Activated CD8-positive, alpha-beta memory T cell treated with anti-CD3 and anti-CD28 coated beads, Interleukin-2, amount 50 U/mL, for 4 hours (primary cell): Measurements from ENCODE around the gene PXDC1.
"Not testable (repeated sequence)": the region's sequence is repeated elsewhere in the genome, so short reads cannot be mapped to it uniquely, and the experiment has no call there.

Experiments
- DNase-seq: peaks from one replicate; pipeline ENCODE4 v3.0.0-alpha.2; 2020

The PXDC1 gene

GRCh38 chr6:3729603-3730344, 21.7 kb downstream of the PXDC1 start:
- DNase-seq: no peak

GRCh38 chr6:3727593-3728108, 23.9 kb downstream of the PXDC1 start:
- no peak for DNase-seq

DNA sequence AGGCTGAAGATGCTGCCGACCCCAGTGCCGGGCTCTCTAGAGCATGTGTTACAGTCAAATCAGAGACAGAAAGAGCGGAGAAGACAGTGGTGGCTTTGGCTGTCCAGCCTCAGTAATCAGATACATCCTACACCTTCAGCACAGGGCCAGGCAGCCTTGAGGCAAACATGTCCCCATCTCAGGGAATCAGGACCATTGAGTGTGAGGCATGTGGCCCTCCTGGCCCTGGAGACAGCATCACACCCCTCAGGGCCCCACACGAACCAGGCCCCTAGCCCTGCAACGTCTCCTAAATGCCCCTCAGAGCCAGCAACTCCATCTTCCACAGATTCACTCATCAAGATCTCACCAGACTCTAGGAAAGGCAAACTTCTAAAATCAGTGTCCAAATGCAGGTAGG, 24.5 kb downstream of the PXDC1 start:
- no peak for DNase-seq

- DNase-seq: no peak
These were observed 25.1 kb downstream of the PXDC1 start for GRCh38 chr6:3726421-3726820.

DNA sequence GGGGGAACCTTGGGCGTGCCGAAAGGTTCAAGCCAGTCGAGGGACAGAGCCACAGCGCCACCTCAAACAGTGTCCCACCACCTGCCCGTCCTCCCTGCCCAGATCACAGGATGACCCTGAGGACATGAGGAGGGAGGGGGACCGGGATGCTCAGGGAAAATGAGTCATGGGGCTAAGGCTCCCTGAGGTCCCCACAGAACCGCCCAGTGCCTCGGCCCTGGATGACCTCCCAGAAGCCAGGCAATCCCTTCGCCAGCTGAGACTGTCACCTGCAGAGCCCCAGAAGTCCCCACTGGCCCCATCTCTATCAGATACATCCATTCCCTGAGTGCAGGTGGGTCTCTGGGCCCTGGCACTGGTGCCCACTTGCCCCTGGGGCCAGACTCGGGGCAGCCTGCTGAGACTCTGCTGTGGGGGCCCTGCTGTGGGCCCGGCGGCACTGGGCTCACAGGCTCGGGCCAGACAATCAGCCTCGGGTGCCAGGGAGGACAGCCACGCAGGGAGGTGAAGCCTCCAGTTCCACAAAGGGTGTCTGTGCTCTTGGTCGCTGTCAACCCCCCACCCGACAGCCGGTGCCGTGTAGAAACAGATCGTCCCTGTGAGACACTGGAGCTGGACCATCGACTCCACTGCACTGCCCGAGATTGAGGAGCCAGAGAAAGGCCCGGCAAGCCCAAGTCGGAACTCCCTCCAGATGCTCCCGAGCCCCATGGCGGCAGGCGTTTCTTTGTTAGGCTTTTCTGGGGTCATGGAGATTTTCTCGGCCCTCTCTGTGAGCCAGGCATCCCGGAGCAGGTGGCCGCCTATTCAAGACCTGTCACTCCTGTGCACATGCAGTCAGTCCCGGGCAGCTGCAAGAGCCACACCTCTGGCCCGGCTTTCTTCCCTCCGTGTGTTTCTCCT, 26.1 kb downstream of the PXDC1 start:
- DNase-seq: no peak

DNA sequence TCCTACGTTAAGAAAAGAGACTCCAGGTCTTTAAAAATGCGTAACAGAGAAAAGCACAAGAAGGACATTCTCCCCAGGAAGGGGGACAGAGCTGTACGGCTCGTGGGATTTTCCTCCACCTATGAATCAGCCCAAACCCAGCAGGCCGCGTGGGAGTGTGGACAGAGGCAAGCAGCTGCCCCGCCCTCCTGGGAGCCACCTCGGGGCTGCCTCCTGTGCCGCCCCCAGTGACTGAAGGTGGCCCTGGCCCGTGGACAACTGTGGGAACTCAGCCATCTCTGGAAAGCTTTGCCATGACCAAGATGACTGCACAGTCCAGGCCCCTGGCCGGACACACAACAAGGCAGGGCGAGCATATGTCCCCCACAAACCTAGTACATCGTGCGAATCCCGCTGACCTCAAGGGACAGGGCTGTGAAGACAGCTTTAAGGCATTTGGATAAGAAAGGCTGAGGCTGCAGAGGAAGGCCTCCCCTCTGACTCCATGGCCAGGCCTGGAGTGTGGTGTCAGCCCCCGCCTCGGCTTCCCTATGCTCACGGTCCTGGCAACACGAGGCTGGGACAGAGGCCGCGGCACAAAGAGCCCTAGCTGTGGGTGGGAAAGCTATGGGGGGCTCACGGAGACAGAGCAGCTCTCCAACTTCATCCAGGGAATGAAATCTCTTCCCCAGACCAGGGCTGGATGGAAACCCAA, 26.9 kb downstream of the PXDC1 start:
- no peak for DNase-seq

DNA sequence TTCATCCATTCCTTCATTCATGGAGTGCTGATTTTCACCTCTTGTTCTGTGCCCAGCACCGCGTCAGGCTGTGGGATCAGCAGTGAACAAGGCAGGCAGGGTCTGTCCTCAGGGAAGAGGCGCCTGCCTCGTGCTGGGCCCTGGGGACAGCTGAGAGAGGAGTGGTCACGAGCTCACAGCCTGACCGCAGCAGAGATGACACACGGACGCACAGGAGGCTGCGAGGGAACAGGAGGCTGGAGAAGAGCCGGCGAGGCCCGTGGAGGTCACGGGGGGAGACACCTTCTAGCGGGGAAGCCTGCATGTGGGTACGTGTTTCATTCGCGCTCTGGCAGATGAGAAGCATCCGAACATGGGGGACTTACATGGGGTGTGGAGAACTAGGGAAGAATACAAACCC, 27.5 kb downstream of the PXDC1 start:
- no peak for DNase-seq

- DNase-seq: no peak
These were observed 28.3 kb downstream of the PXDC1 start for GRCh38 chr6:3723251-3723650.

- DNase-seq: no peak
These were observed 28.7 kb downstream of the PXDC1 start for GRCh38 chr6:3722785-3723184.

DNA sequence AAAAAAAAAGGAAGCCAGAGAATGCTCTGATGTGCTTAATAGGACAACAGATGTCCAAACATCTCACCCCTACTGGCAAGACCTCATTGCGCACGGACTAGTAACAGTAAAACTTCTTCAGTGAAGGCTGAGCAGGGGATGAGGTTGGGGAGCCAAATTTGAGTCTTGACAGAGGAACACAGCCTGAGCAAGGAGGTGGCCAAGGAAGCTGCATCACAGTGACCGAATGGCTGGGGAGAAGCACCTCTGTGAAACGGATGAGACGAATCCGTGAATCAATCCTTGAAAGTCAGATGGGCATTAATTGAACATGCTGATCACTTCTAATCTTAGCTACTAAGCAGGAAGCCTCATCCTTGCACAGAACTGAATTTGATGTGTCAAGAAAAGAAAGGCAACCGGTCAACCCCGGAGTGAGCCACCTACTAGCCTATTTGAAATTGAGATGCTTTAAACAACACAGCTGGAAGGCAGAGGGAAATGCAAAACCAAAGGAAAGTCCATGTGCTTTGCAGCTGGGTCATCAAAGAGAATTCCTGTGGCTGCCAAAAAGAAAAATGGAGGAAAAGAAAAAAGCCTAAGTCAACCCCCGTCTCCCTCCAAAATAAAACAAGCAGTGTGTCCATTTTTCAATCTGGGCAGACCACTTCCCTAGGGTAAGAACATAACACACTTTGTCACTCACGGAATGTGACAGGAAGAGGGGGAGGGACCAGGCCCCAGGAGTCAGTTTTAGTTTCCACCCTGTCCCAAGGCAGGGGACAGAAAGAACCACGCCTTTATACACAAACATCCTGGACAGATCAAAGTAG, 29.5 kb downstream of the PXDC1 start:
- DNase-seq: no peak

- not testable (repeated sequence) for DNase-seq
These were observed 30.7 kb downstream of the PXDC1 start for GRCh38 chr6:3720770-3721169.

GRCh38 chr6:3719462-3720308, 31.8 kb downstream of the PXDC1 start:
- DNase-seq: no peak

- DNase-seq: no peak
These were observed 33.1 kb downstream of the PXDC1 start for GRCh38 chr6:3718407-3718806.

DNA sequence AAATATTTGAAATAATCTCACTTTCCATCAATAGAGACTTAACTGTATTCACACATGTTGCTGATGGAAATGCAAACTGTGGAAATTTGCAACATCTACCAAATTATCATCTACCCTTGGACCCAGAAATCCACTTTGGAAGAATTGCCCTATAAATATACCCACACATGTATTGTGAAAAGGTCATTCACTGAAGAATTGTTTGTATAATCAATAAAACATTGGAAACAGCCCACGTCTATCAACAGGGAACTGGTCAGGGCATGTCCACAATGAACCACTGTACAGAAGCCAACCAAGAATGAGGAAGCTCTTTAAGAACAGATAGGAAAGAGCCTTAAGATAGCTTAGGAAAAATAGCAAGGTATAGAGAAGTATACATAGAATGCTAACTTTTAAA, 36.2 kb downstream of the PXDC1 start:
- no peak for DNase-seq

DNA sequence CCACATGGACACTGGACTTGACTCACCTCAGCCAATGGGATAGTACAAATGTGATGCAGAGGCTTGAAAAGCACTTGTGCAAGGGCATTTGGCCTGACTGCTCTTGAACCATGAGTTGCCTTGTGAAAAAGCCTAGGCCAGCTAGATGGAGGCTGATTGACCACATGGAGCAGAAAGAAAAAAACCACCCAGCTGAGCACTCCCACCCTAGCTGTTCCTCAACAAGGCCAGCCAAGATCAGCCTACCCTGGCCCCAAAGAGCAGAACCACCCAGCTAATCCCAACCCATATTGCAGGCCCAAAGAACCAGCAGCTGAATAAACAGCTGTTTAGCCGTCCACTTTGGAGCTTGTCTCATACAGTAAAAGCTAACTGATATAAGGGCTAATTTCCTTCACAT, 36.7 kb downstream of the PXDC1 start:
- no peak for DNase-seq

DNA sequence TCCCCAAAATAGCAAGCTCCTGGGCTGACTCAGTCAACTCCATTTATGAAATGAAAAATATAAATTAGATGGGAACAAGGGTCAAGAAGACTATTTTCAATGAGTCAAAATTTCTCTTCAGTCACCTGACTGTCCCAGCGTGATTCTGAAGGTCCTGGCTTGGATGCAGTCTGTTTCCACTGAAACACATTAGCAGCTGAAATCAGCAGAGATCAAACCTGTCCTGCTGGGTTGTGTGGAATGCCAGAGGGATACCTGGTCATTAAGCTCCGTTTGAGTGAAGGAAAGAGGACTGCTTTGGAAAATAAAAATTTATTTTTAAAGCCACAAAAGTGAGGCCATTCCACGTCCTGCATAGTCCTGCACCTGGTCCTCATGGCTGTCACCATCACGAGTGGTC, 37.4 kb downstream of the PXDC1 start:
- DNase-seq: no peak

DNA sequence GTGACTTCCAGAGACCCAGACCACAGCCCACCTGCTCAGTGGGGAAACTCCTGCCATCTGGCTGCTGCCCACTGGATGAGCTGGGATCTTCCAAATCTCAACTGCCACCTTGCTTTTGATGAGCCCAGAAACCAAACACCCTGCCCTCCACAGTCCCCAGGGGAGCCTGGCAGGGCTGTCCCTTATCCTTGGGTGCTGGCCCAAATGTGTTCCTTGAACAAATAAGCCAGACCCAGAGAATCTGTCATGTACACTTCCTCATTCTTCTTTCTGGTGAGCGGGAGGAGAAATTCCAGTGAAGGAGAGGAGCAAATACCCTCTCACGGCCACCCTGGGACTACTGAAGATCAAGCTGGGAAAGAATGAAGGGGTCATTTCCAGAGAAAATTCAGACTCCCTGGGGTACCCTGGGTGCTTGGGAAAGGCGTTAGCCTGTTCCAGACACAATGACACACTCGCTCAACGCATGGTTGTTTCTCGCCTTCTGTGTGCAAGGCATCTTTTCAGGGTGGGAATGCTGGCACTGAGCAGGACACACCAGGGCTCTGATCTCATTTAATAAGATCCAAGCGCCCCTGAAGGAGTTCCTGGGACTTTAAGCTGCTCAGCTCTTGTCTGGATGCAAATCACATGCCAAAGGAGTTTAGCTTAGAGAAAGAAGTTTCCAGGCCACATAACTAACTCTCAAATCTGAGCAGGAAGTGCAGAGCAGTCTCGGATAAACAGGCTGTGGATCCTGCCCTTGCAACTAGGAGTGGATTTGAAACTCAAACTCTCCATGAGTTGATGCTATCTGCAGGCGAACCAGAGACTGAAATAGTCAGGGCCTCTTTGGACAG, 38.5 kb downstream of the PXDC1 start:
- DNase-seq: no peak

DNA sequence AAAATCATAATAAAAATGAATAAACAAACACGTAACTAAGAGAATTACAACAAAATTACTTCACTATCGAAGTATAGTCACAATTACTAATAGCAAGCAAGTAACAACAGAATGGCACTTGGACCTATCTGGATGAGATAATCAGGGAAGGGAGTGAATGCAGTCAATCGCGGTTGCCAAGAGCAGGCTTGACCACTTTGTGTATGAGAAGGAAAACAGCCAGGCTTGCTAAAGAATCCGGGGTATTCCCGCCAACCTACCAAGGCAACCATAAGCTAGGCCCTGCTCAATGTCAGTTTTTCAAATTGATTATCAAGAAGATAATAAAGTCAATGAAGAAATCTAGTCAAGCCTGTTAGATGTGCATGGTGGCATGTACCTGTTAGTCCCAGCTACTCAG, 39.7 kb downstream of the PXDC1 start:
- no peak for DNase-seq

- no peak for DNase-seq
These were observed 41.1 kb downstream of the PXDC1 start for GRCh38 chr6:3710403-3710802.

- DNase-seq: no peak
These were observed 43.0 kb downstream of the PXDC1 start for GRCh38 chr6:3708540-3708939.
